Muscle layer of duodenum (tissue), 2 donors: Measurements from ENCODE around the gene TBC1D16.
"Not testable (repeated sequence)": the region's sequence is repeated elsewhere in the genome, so short reads cannot be mapped to it uniquely, and the experiment has no call there.

Source experiments
- H3K27ac ChIP-seq: one replicate; pipeline ENCODE4 v1.7.0; 2013; ENCODE audit warnings: mild to moderate bottlenecking, low read length
- H3K27me3 ChIP-seq: one replicate; pipeline ENCODE4 v1.7.0; 2013; ENCODE audit warnings: low read depth, mild to moderate bottlenecking, control low read depth, low read length
- H3K36me3 ChIP-seq, 2 donors: one replicate each; pipeline ENCODE4 v1.7.0; 2013; ENCODE audit warnings: low read length in 2 of 2, control low read depth in 1 of 2, mild to moderate bottlenecking in 1 of 2; ENCODE audit not compliant: insufficient read depth in 2 of 2, control insufficient read depth in 1 of 2
- H3K4me1 ChIP-seq, 2 donors: one replicate each; pipeline ENCODE4 v1.7.0; 2013; ENCODE audit warnings: low read length in 2 of 2, mild to moderate bottlenecking in 2 of 2, control low read depth in 1 of 2, moderate library complexity in 1 of 2; ENCODE audit not compliant: insufficient read depth in 2 of 2, control insufficient read depth in 1 of 2
- H3K4me3 ChIP-seq, 2 donors: one replicate each; pipeline ENCODE4 v1.7.0; 2013; ENCODE audit warnings: low read length in 2 of 2, low read depth in 1 of 2, mild to moderate bottlenecking in 1 of 2
- H3K9me3 ChIP-seq, 2 donors: one replicate each; pipeline ENCODE4 v1.7.0; 2013; ENCODE audit warnings: low read length in 2 of 2, control low read depth in 1 of 2, mild to moderate bottlenecking in 1 of 2; ENCODE audit not compliant: control insufficient read depth in 1 of 2
- donor health status: healthy.

The TBC1D16 gene

DNA sequence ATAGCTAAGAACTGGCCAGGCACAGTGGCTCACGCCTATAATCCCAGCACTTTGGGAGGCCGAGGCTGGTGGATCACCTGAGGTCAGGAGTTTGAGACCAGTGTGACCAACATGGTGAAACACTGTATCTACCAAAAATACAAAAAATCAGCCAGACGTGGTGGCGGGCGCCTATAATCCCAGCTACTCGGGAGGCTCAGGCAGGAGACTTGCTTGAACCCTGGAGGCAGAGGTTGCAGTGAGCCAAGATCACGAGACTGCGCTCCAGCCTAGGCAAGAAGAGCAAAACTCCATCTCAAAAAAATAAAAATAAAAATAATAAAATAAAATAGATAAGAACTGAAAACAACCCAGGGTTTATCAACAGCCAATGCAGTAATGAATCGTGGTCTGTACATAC is 74.1 kb downstream of the TBC1D16 start:
- H3K36me3 ChIP-seq, H3K4me3 ChIP-seq, H3K4me1 ChIP-seq, H3K27me3 ChIP-seq, H3K27ac ChIP-seq, H3K9me3 ChIP-seq: not testable (repeated sequence)

DNA sequence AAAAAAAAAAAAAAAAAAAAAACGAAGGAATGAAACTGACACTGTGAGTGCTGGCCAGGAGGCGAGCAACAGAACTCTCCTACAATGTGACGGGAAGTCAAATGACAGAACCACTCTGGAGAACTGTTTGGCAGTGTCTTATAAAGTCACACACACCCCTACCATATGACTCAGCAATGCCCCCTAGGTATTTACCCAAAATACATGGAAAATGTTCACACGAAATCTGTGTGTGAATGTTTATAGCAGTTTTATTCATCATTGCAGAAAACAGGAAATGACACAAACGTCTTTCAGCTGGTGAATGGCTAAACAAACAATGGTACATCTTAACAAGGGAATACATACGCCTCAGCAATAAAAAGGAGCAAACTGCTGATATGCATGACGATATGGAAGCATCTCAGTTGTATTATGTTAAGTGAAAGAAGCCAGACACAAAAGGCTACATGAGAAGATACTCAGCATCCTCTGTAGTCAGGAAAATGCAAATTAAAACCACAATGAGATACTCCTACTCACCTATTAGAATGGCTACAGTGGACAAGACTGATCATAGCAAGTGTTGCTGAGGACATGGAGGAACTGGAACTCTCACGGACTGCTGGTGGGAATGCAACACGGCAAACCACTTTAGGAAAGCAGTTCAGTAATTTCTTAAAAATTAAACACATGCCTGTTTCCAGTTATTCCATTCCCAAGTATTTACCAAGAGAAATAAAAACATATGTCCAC is 74.7 kb downstream of the TBC1D16 start:
- Histone ChIP-seq H3K4me1 (peaks cover 0 to 3% of the 10 kb centered on the region in 2 donors), H3K36me3 (no peaks in the 10 kb centered on the region), H3K9me3 (peaks cover 0 to 6% of the 10 kb centered on the region in 2 donors), H3K27ac (no peak overlapping the region), H3K4me3 (no peak overlapping the region), H3K27me3 (no peaks in the 10 kb centered on the region)

DNA sequence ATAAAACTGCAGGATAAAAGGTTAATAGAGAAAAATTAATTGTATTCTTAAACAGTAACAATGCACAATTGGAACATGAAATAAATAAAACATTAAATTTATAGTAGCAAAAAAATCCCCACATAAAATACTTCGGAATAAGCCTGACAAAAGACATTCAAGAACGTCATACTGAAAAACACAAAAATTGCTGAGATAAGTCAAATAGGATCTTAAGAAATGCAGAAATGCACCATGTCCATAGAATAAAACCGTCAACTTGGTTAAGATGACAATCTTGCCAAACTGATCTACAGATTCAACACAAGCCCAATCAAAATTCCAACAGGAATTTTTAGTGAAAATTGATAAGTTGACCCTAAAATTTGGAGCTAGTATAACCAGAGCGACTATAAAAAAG is 76.6 kb downstream of the TBC1D16 start:
- Histone ChIP-seq H3K36me3 (no peaks in the 10 kb centered on the region), H3K9me3 (peaks cover 0 to 6% of the 10 kb centered on the region in 2 donors), H3K27me3 (no peaks in the 10 kb centered on the region), H3K27ac (no peak overlapping the region), H3K4me1 (no peaks in the 10 kb centered on the region), H3K4me3 (no peak overlapping the region)

DNA sequence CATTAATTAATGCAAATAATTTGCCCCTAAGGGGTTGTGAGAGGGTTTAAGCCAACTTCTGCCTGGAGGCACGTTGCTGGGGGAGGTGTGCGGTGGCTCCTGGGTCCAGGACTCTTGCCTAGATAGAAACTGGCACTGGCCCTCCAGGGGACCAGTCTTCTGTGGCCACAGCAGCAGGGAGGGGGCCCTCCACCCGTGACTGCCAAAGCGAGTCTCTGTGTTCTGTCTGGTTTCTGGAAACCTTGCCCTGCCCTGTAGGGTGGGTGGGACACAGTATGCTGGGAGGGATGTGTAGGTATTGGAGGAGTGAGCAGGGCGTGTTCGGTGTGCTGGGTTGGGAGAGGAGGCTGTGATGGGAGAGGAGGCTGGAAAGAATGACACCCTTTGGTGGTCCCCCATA is 78.8 kb downstream of the TBC1D16 start:
- no peak overlapping the region for H3K4me3 ChIP-seq
- H3K36me3 ChIP-seq = no peaks in the 10 kb centered on the region
- peaks cover 0 to 6% of the 10 kb centered on the region in 2 donors for H3K9me3 ChIP-seq
- no peak overlapping the region for H3K27ac ChIP-seq
- H3K4me1 ChIP-seq = peaks cover 0 to 9% of the 10 kb centered on the region in 2 donors
- H3K27me3 ChIP-seq = no peaks in the 10 kb centered on the region

DNA sequence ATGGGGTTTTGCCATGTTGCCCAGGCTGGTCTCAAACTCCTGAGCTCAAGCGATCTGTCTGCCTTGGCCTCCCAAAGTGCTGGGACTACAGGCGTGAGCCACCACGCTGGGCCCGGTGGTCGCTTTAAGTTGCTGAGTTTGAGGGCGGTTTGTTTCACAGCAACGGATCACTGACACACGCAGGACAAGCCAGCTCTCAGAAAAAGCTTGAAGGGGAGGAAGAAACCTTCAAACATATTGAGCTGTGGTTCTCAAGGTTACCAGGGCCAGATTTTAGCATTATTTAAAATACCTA is 79.3 kb downstream of the TBC1D16 start:
- H3K4me3 ChIP-seq, H3K27ac ChIP-seq, H3K27me3 ChIP-seq, H3K9me3 ChIP-seq, H3K36me3 ChIP-seq: not testable (repeated sequence)
- peaks cover 0 to 13% of the 10 kb centered on the region in 2 donors for H3K4me1 ChIP-seq

DNA sequence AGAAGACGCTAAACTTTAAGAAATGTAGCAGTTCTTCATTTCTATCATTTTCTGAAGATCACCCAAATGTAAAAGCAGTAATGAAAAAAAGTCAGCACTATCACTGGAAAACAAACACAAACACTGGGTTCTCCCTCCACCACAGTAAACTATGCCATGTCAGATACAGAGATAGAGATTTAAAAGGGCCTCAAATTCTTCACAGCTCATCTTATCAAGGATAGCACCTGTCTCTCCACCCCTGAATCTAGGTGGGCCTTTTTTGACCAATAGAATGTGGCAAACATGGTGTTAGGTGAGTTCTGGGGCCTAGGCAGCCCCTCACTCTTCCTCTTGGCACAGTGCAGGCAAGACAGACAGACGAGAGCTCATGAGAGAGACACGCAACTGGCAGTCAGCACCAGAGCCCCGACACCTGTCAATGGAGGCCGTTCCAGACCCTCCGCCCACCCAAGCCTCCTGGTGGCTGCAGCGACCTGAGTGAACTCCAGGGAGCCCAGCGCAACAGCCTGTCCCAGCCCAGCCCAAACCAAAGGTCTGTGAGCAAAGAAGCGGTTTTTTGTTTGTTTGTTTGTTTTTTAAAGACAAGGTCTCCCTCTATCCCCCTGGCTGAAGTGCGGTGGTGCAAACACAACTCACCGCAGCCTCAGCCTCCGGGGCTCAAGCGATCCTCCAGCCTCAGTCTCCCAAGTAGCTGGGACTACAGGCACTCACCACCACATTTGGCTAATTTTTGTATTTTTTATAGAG is 79.8 kb downstream of the TBC1D16 start:
- no peaks in the 10 kb centered on the region for H3K36me3 ChIP-seq
- H3K27me3 ChIP-seq = no peaks in the 10 kb centered on the region
- peaks cover 3 to 18% of the 10 kb centered on the region in 2 donors for H3K4me1 ChIP-seq
- H3K4me3 ChIP-seq = no peak overlapping the region
- H3K9me3 ChIP-seq = peaks cover 0 to 2% of the 10 kb centered on the region in 2 donors
- H3K27ac ChIP-seq = no peak overlapping the region

DNA sequence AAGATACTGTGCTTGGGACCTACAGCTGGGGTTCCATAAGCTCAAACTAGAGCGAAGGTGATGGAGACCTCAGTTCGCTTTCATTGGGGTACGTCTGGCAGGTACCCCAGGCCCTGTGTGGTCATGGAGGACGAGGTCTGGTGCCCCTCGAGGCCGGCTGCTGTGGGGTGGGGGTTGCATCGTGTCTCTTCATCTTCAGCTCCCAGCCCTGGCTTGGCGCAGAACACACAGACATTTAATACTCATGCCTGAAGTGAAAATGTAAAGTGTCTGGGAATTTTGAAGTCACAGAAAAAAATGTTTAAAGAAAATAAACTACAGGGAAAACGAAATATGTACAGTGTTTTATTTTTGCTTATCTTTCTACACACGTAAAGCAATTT is 80.5 kb downstream of the TBC1D16 start:
- Histone ChIP-seq H3K36me3 (peaks cover 0 to 5% of the 10 kb centered on the region in 2 donors), H3K4me3 (no peak overlapping the region), H3K27ac (no peak overlapping the region), H3K4me1 (peaks cover 7 to 19% of the 10 kb centered on the region in 2 donors), H3K27me3 (no peaks in the 10 kb centered on the region), H3K9me3 (no peaks in the 10 kb centered on the region)

DNA sequence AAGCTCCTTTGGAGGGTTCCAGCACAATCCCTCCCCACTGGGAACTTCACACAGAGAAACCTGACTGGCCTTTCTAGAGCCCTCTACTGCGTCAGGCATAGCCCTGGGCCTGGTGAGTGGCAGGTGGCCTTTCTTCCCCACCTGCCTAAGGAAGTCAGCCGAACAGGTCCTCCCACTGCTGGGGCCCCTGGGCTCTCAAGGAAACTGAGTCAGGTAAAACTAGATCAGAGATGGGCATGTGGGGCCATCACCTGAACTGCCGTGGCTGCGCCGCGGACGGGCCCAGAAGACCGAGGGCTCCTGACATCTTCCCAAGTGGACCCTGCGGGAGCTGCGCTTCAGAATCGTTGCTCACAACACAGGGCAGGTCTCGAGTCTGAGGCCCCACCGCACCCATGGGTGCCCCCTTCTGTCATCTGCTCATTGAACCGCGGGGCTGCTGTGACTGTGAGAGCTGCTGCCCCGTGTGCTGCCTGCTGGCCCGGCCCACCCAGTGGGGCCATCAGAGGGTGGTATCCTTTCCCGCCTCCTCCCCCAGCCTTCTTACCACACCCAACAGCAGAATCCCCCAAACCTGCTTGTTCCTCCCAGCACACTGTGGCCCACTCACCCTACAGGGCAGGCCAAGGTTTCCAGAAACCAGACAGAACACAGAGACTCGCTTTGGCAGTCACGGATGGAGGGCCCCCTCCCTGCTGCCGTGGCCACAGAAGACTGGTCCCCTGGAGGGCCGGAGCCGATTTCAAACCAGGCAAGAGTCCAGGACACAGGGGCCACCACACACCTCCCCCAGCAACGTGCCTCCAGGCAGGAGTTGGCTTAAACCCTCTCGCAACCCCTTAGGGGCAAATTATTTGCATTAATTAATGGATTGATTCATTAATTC is 81.1 kb downstream of the TBC1D16 start:
- peaks cover 0 to 11% of the 10 kb centered on the region in 2 donors for H3K36me3 ChIP-seq
- no peak overlapping the region for H3K27ac ChIP-seq
- peaks cover 7 to 19% of the 10 kb centered on the region in 2 donors for H3K4me1 ChIP-seq
- H3K4me3 ChIP-seq = no peak overlapping the region
- H3K27me3 ChIP-seq = no peaks in the 10 kb centered on the region
- H3K9me3 ChIP-seq = no peaks in the 10 kb centered on the region

DNA sequence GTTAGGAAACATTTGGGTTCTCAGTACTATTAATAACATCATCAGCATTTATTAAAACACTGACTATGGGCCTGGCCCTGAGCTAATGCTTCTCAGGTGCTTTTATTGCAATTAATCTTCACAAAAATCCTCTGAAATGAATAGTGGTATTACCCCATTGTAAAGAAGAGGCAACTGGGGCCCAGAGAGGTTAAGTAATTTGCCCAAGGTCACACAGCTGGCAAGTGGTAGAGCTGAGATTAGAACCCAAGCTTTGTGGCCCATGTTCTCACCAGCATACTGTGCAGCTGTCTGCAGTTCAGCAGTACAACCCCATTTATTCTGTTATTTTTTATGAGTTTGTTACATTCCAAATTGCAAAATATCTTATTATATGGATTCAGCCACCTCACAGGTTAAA is 82.3 kb downstream of the TBC1D16 start:
- H3K9me3 ChIP-seq = no peaks in the 10 kb centered on the region
- H3K27me3 ChIP-seq = no peaks in the 10 kb centered on the region

DNA sequence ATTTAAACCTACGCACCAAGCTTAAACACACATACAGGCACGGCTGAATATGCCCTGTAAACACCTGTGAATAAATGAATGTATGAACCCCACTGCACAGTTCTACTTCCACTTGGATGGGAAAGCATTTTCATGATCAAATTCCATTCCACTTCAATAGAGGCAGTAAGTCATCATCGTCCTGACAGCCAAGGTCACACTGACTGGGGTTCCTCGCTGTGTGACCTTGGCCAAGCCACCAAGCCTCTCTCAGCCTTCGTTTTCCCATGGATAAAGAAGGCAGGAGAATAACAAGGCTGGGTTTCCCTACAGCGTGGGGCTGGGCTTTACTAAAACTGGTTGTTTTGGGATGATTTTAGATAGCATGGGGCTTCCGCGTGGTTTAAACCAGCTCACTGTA is 82.8 kb downstream of the TBC1D16 start:
- Histone ChIP-seq H3K4me1 (peaks cover 7 to 19% of the 10 kb centered on the region in 2 donors), H3K27ac (no peak overlapping the region), H3K27me3 (no peaks in the 10 kb centered on the region), H3K4me3 (no peak overlapping the region), H3K9me3 (no peaks in the 10 kb centered on the region), H3K36me3 (peaks cover 11 to 18% of the 10 kb centered on the region in 2 donors)

More for the DNA sequence above, 82.3 kb downstream of the TBC1D16 start:
- H3K4me3 ChIP-seq = no peak overlapping the region
- H3K27ac ChIP-seq = no peak overlapping the region
- H3K4me1 ChIP-seq = peaks cover 7 to 19% of the 10 kb centered on the region in 2 donors
- peaks cover 11 to 18% of the 10 kb centered on the region in 2 donors for H3K36me3 ChIP-seq

DNA sequence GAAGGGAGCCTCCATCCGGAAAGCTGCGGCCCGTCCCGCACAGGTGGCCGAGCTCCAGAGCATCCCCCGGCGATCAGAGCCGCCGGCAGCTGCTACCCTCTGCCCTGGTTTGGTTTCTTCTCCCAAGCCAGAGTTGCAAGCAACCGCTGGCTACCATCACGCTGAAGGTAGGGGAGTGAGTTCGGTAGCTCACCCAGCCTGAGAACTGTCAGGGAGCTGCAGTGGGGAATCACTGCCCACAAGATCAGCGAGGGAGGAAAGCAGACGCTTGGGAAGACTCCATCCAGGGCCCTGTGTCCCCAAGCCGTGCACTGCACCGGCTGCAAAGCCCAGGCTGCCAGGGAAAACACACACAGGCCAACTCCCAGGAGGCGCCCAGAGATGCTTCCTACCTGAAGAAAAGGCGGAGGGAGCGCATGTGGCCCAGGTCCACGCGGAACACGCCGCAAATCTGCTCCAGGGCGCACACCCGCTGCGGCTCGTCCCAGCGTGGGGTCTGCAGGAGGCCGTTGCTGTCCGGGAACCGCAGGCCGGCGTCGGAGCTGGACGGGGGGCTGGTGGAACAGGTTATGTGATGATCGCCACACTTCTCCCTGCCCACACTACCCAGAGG is 83.3 kb downstream of the TBC1D16 start:
- Histone ChIP-seq H3K4me3 (no peak overlapping the region), H3K27me3 (no peaks in the 10 kb centered on the region), H3K4me1 (peaks cover 7 to 19% of the 10 kb centered on the region in 2 donors), H3K27ac (no peak overlapping the region), H3K36me3 (peaks cover 15 to 22% of the 10 kb centered on the region in 2 donors), H3K9me3 (no peaks in the 10 kb centered on the region)
